ENCODE results near the gene KCNG2.

GRCh38 chr18:79912409-79912991, 114.8 kb downstream of the KCNG2 start:
- TF ChIP-seq, protein P1, sequence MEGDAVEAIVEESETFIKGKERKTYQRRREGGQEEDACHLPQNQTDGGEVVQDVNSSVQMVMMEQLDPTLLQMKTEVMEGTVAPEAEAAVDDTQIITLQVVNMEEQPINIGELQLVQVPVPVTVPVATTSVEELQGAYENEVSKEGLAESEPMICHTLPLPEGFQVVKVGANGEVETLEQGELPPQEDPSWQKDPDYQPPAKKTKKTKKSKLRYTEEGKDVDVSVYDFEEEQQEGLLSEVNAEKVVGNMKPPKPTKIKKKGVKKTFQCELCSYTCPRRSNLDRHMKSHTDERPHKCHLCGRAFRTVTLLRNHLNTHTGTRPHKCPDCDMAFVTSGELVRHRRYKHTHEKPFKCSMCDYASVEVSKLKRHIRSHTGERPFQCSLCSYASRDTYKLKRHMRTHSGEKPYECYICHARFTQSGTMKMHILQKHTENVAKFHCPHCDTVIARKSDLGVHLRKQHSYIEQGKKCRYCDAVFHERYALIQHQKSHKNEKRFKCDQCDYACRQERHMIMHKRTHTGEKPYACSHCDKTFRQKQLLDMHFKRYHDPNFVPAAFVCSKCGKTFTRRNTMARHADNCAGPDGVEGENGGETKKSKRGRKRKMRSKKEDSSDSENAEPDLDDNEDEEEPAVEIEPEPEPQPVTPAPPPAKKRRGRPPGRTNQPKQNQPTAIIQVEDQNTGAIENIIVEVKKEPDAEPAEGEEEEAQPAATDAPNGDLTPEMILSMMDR (IDR thresholded peaks at IDR 0.05; ENCODE audit: low read depth, low read length, missing input control): no peak
- TF ChIP-seq, protein P2, sequence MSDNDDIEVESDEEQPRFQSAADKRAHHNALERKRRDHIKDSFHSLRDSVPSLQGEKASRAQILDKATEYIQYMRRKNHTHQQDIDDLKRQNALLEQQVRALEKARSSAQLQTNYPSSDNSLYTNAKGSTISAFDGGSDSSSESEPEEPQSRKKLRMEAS (IDR thresholded peaks at IDR 0.05): no peak
- TF ChIP-seq GABPA (IDR thresholded peaks at IDR 0.05 in 1 of 2, conservative IDR thresholded peaks at IDR 0.05 in 1 of 2) (no peak), HNF4G (IDR thresholded peaks at IDR 0.05) (no peak), TAF1 (conservative IDR thresholded peaks at IDR 0.05) (no peak), HNF4A (conservative IDR thresholded peaks at IDR 0.05) (no peak), YY1 (IDR thresholded peaks at IDR 0.05) (no peak)

Measured in liver (tissue), 3 donors.